ENCODE data around the gene BBX.

The BBX gene

GRCh38 chr3:107629566-107629965 lies 106.8 kb downstream of the BBX start:
- H3K27ac ChIP-seq (ENCODE audit: low read length) = no peak overlapping the region
- H3K4me3 ChIP-seq (ENCODE audit: low read length in 2 of 2) = no peak overlapping the region
- no peak overlapping the region for H3K9ac ChIP-seq (ENCODE audit: low read length in 2 of 2)
- no peaks in the 10 kb centered on the region for H3K36me3 ChIP-seq (ENCODE audit: control insufficient read depth in 2 of 2, insufficient read depth in 2 of 2, low read length in 2 of 2)
- no peaks in the 10 kb centered on the region for H3K9me3 ChIP-seq (ENCODE audit: control insufficient read depth in 2 of 2, low read length in 2 of 2)
- H3K4me1 ChIP-seq (ENCODE audit: control insufficient read depth, insufficient read depth, low read length) = no peaks in the 10 kb centered on the region
- H3K27me3 ChIP-seq (ENCODE audit: control insufficient read depth in 1 of 2, insufficient read depth in 2 of 2, low read length in 2 of 2) = no peaks in the 10 kb centered on the region

- H3K4me1 ChIP-seq (ENCODE audit: control insufficient read depth, insufficient read depth, low read length) = no peaks in the 10 kb centered on the region
- no peaks in the 10 kb centered on the region for H3K9me3 ChIP-seq (ENCODE audit: control insufficient read depth in 2 of 2, low read length in 2 of 2)
- H3K36me3 ChIP-seq (ENCODE audit: control insufficient read depth in 2 of 2, insufficient read depth in 2 of 2, low read length in 2 of 2) = no peaks in the 10 kb centered on the region
- no peak overlapping the region for H3K27ac ChIP-seq (ENCODE audit: low read length)
- no peak overlapping the region for H3K9ac ChIP-seq (ENCODE audit: low read length in 2 of 2)
- no peak overlapping the region for H3K4me3 ChIP-seq (ENCODE audit: low read length in 2 of 2)
- no peaks in the 10 kb centered on the region for H3K27me3 ChIP-seq (ENCODE audit: control insufficient read depth in 1 of 2, insufficient read depth in 2 of 2, low read length in 2 of 2)
Observed at GRCh38 chr3:107630779-107631178, 108.0 kb downstream of the BBX start.

GRCh38 chr3:107632576-107632975 lies 109.8 kb downstream of the BBX start:
- no peaks in the 10 kb centered on the region for H3K36me3 ChIP-seq (ENCODE audit: control insufficient read depth in 2 of 2, insufficient read depth in 2 of 2, low read length in 2 of 2)
- H3K27ac ChIP-seq (ENCODE audit: low read length) = no peak overlapping the region
- H3K9me3 ChIP-seq (ENCODE audit: control insufficient read depth in 2 of 2, low read length in 2 of 2) = no peaks in the 10 kb centered on the region
- no peak overlapping the region for H3K9ac ChIP-seq (ENCODE audit: low read length in 2 of 2)
- no peaks in the 10 kb centered on the region for H3K4me1 ChIP-seq (ENCODE audit: control insufficient read depth, insufficient read depth, low read length)
- no peak overlapping the region for H3K4me3 ChIP-seq (ENCODE audit: low read length in 2 of 2)
- no peaks in the 10 kb centered on the region for H3K27me3 ChIP-seq (ENCODE audit: control insufficient read depth in 1 of 2, insufficient read depth in 2 of 2, low read length in 2 of 2)

- Histone ChIP-seq H3K27ac (ENCODE audit: low read length) (no peak overlapping the region), H3K27me3 (ENCODE audit: control insufficient read depth in 1 of 2, insufficient read depth in 2 of 2, low read length in 2 of 2) (no peaks in the 10 kb centered on the region), H3K36me3 (ENCODE audit: control insufficient read depth in 2 of 2, insufficient read depth in 2 of 2, low read length in 2 of 2) (no peaks in the 10 kb centered on the region), H3K4me3 (ENCODE audit: low read length in 2 of 2) (no peak overlapping the region), H3K4me1 (ENCODE audit: control insufficient read depth, insufficient read depth, low read length) (no peaks in the 10 kb centered on the region), H3K9ac (ENCODE audit: low read length in 2 of 2) (no peak overlapping the region), H3K9me3 (ENCODE audit: control insufficient read depth in 2 of 2, low read length in 2 of 2) (no peaks in the 10 kb centered on the region)
Observed at GRCh38 chr3:107633327-107634098, 110.8 kb downstream of the BBX start.

GRCh38 chr3:107634099-107634489 lies 111.3 kb downstream of the BBX start:
- no peaks in the 10 kb centered on the region for H3K27me3 ChIP-seq (ENCODE audit: control insufficient read depth in 1 of 2, insufficient read depth in 2 of 2, low read length in 2 of 2)
- no peaks in the 10 kb centered on the region for H3K36me3 ChIP-seq (ENCODE audit: control insufficient read depth in 2 of 2, insufficient read depth in 2 of 2, low read length in 2 of 2)
- H3K9me3 ChIP-seq (ENCODE audit: control insufficient read depth in 2 of 2, low read length in 2 of 2) = no peaks in the 10 kb centered on the region
- no peak overlapping the region for H3K9ac ChIP-seq (ENCODE audit: low read length in 2 of 2)
- no peaks in the 10 kb centered on the region for H3K4me1 ChIP-seq (ENCODE audit: control insufficient read depth, insufficient read depth, low read length)
- H3K4me3 ChIP-seq (ENCODE audit: low read length in 2 of 2) = no peak overlapping the region
- no peak overlapping the region for H3K27ac ChIP-seq (ENCODE audit: low read length)

- Histone ChIP-seq H3K27me3 (ENCODE audit: control insufficient read depth in 1 of 2, insufficient read depth in 2 of 2, low read length in 2 of 2) (no peaks in the 10 kb centered on the region), H3K36me3 (ENCODE audit: control insufficient read depth in 2 of 2, insufficient read depth in 2 of 2, low read length in 2 of 2) (no peaks in the 10 kb centered on the region), H3K27ac (ENCODE audit: low read length) (no peak overlapping the region), H3K4me3 (ENCODE audit: low read length in 2 of 2) (no peak overlapping the region), H3K9ac (ENCODE audit: low read length in 2 of 2) (no peak overlapping the region), H3K4me1 (ENCODE audit: control insufficient read depth, insufficient read depth, low read length) (no peaks in the 10 kb centered on the region), H3K9me3 (ENCODE audit: control insufficient read depth in 2 of 2, low read length in 2 of 2) (no peaks in the 10 kb centered on the region)
Observed at GRCh38 chr3:107637416-107638183, 114.8 kb downstream of the BBX start.

- Histone ChIP-seq H3K27ac (ENCODE audit: low read length) (no peak overlapping the region), H3K9ac (ENCODE audit: low read length in 2 of 2) (no peak overlapping the region), H3K27me3 (ENCODE audit: control insufficient read depth in 1 of 2, insufficient read depth in 2 of 2, low read length in 2 of 2) (no peaks in the 10 kb centered on the region), H3K9me3 (ENCODE audit: control insufficient read depth in 2 of 2, low read length in 2 of 2) (no peaks in the 10 kb centered on the region), H3K4me3 (ENCODE audit: low read length in 2 of 2) (no peak overlapping the region), H3K4me1 (ENCODE audit: control insufficient read depth, insufficient read depth, low read length) (no peaks in the 10 kb centered on the region), H3K36me3 (ENCODE audit: control insufficient read depth in 2 of 2, insufficient read depth in 2 of 2, low read length in 2 of 2) (no peaks in the 10 kb centered on the region)
Observed at GRCh38 chr3:107641572-107642307, 119.0 kb downstream of the BBX start.

- H3K9me3 ChIP-seq (ENCODE audit: control insufficient read depth in 2 of 2, low read length in 2 of 2) = no peaks in the 10 kb centered on the region
- H3K27ac ChIP-seq (ENCODE audit: low read length) = no peak overlapping the region
- H3K4me3 ChIP-seq (ENCODE audit: low read length in 2 of 2) = no peak overlapping the region
- H3K27me3 ChIP-seq (ENCODE audit: control insufficient read depth in 1 of 2, insufficient read depth in 2 of 2, low read length in 2 of 2) = no peaks in the 10 kb centered on the region
- H3K4me1 ChIP-seq (ENCODE audit: control insufficient read depth, insufficient read depth, low read length) = no peaks in the 10 kb centered on the region
- no peak overlapping the region for H3K9ac ChIP-seq (ENCODE audit: low read length in 2 of 2)
- no peaks in the 10 kb centered on the region for H3K36me3 ChIP-seq (ENCODE audit: control insufficient read depth in 2 of 2, insufficient read depth in 2 of 2, low read length in 2 of 2)
Observed at GRCh38 chr3:107643038-107643883, 120.5 kb downstream of the BBX start.

GRCh38 chr3:107644631-107645030 lies 121.9 kb downstream of the BBX start:
- H3K9me3 ChIP-seq (ENCODE audit: control insufficient read depth in 2 of 2, low read length in 2 of 2) = no peaks in the 10 kb centered on the region
- no peaks in the 10 kb centered on the region for H3K36me3 ChIP-seq (ENCODE audit: control insufficient read depth in 2 of 2, insufficient read depth in 2 of 2, low read length in 2 of 2)
- H3K4me3 ChIP-seq (ENCODE audit: low read length in 2 of 2) = no peak overlapping the region
- no peaks in the 10 kb centered on the region for H3K27me3 ChIP-seq (ENCODE audit: control insufficient read depth in 1 of 2, insufficient read depth in 2 of 2, low read length in 2 of 2)
- no peak overlapping the region for H3K27ac ChIP-seq (ENCODE audit: low read length)
- H3K9ac ChIP-seq (ENCODE audit: low read length in 2 of 2) = no peak overlapping the region
- H3K4me1 ChIP-seq (ENCODE audit: control insufficient read depth, insufficient read depth, low read length) = no peaks in the 10 kb centered on the region

GRCh38 chr3:107650788-107651187 lies 128.0 kb downstream of the BBX start:
- Histone ChIP-seq H3K36me3 (ENCODE audit: control insufficient read depth in 2 of 2, insufficient read depth in 2 of 2, low read length in 2 of 2) (no peaks in the 10 kb centered on the region), H3K9ac (ENCODE audit: low read length in 2 of 2) (no peak overlapping the region), H3K9me3 (ENCODE audit: control insufficient read depth in 2 of 2, low read length in 2 of 2) (no peaks in the 10 kb centered on the region), H3K27me3 (ENCODE audit: control insufficient read depth in 1 of 2, insufficient read depth in 2 of 2, low read length in 2 of 2) (no peaks in the 10 kb centered on the region), H3K4me1 (ENCODE audit: control insufficient read depth, insufficient read depth, low read length) (no peaks in the 10 kb centered on the region), H3K4me3 (ENCODE audit: low read length in 2 of 2) (no peak overlapping the region), H3K27ac (ENCODE audit: low read length) (no peak overlapping the region)

Data from stomach smooth muscle (tissue), 2 donors.